Fibroblast of the conjunctiva (primary cell): Measurements from ENCODE around the gene MIPOL1.

Experiments
- DNase-seq: peaks from one replicate; pipeline ENCODE4 v3.0.0-alpha.2; 2010; ENCODE audit warnings: low read depth

Gene MIPOL1

GRCh38 chr14:37587131-37587803 is 389.5 kb downstream of the MIPOL1 start:
- no peak for DNase-seq

DNA sequence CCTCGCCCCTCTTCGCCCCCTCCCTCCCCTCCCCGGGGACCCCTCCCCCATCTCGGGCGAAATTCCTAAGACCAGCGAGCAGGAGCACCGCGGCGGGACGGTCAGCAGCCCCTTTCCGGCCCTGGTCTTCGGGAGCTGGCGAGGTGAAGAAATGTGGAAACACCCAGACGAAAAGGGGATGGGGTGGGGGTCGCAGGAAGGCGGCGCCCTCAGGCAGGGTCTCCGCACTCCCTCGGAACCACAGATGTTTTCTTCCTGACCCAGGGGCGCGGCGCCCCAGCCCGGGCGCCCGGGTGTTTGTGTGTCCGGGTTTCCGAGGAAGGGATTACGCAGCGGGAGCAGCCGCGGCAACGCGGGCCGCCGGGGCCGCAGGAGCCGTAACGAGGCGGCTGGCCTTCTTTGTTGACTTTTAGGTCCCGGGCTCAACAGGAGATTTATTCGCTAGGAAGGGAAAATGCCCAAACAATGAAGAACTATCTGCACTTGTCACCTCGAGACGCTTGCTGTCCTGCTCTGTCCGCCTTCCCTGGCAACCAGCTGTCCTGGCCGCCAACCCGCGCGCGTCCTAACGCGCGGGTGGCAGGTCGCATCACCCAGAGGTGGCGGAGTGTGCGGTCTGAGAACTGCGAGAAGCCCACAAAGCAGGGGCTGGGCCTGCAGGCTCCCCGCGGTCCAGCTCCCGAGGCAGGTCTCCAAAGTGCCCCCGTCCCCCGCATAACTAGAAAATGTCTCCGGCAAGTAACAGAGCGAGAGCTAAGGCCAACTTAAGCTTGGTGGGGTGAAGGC is 390.3 kb downstream of the MIPOL1 start:
- DNase-seq = no peak

DNA sequence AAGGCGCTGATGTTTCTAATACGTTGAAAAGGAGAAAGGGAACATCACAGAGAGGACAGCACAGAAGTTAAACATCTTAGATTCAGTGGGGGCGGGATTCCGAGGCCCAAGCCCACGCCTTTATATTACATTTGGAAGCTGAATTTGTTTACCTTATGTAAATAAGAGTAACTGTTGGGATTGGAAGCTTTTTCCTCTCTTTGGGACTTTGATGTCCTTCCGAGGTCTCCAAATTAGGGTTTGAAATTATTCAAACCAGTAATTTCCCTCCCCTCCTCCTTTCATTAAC is 390.9 kb downstream of the MIPOL1 start:
- no peak for DNase-seq

- DNase-seq = no peak
Measured at GRCh38 chr14:37588956-37589714, 391.4 kb downstream of the MIPOL1 start.

DNA sequence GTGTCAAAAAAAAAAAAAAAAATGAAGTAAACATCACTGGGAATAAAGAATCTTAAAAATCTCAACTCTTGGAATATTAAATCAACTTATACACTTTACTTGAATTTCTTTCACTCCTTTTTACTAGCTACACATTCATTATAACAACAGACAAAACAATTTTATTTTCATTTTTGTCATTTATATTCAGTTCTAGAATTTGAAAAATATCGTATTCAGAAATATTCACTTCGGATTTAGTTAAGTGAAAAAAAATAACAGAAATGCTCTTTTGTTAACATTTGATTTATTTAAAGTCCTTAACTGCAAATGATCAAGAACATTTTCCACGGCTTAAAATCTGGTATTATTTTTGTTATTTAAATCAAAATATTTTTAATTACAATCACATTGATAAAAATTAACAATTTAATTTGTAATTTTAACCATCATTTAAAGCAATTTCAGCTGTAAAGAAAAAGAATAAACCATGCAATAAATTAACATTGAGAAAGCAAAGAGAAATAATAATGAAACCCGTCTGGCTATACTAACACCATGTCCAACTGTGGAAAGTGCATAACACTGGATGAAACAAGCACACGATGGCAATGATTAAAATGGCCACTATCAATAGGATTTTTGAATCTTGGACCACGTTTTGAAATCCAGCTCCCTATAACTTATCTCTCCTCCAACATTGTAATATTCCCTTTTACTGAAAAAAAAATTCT is 392.1 kb downstream of the MIPOL1 start:
- DNase-seq = no peak

DNA sequence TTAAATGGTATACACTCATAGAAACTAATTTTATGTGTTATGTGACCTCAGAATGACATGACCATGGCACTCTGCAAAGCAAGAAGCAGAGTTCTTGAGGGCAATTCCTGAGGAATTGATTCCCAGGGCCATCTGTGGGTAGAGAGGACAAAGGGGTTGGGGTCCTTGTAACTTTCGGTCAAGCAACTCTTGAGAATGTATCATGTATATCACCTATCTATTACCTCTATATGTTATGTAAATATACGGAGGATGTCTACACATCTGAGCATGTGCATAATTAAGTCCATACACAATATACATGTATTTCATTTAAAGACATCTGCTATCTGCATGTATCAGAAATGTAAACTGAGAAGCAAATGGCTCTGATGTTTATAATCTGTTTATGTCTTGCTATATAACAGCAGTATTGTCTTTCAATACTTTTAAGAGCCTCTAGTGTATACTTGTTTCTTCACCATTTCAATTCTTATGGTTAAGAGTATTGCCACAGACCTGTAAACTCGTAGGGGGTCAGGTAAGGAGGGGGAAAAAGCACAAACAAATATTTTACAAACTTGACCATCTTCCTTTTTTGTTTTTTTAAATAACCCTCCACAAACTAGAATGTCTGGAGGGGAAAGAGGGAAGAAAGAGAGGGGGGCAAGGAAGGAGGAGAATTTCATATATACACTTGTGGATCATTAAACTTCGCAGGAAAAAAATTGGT is 392.8 kb downstream of the MIPOL1 start:
- DNase-seq = no peak

DNA sequence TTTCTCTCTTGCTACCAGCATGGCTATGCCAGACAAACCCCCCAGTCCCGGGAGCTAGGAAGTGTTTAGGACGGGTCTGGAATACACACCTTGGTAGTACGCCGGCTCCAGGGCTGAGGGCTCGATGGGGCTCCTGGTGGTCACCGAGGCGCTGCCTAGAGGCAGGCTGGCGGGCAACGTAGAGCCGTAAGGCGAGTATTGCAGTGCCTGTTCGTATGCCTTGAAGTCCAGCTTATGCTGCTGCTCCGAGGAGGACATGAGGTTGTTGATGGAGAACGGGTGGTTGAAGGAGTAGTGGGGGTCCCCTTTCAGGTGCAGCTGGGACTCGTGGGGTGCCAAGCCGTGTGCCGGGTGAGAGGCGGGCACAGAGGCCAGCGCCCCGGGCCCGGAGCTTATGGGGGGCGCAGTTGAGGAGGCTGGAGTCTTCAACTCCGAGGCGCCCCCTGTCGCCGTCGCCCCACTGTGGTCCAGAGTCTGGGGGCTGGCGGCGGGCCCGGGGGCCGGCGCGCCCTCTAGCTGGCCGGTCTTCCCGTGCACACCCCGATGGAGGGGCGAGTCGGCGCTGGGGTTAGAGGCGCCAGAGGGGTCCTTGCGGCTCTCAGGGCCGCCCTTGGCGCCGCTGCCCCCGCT is 393.7 kb downstream of the MIPOL1 start:
- DNase-seq = no peak

GRCh38 chr14:37591941-37592481 is 394.3 kb downstream of the MIPOL1 start:
- DNase-seq = no peak

GRCh38 chr14:37592482-37593408 is 395.0 kb downstream of the MIPOL1 start:
- DNase-seq = no peak

GRCh38 chr14:37593511-37594237 is 395.9 kb downstream of the MIPOL1 start:
- no peak for DNase-seq

GRCh38 chr14:37594238-37594970 is 396.7 kb downstream of the MIPOL1 start:
- DNase-seq = peak; percentile 63

DNA sequence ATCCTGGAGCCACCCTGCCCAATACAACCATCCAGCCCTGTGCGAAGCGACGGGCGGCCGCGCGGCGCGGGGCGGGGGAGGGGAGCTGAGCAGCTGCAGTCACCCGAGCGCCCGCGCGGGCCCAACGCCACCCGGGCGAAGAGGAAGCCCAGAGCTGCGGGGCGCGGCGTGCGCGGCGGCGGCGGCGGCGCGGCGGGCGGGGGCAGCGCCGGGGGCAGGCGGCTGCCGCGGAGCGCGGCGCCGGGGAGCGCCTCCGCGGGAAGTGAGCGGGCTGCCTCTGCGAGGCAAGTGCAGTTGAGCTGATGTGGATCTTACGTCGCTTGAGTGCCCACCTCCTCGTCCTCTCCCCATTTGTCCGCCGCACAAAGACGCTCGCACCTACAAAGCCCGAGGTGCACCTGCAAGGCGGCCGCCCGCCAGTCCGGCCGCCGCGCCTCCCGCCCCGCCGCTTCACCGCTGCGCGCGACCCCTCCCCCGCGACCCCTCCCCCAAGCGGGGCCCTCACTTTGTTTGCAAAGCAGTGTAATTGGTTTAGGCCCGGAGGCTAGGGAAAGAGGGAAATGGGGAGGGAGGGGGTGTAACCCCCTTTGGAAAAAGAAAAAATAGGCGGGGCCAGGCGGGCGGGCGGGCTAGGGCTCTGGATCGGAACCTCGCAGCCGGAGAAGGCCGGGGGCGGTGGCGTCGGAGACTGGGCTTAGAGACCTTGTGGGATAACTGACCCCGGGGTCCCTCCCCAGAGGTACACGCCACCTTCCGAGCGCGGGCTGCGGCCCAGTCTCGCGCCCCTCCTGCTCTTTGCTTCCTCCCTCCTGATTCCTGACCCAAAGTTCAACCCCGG is 397.5 kb downstream of the MIPOL1 start, which contains the start of the genes FOXA1 and TTC6:
Gene FOXA1 (minus strand): TSS at position 279 of the 838 bp plus-strand sequence. CDS start 277 bp downstream, at position 2.
Gene TTC6 (plus strand): TSS at position 659 of the 838 bp plus-strand sequence. CDS start 26,436 bp downstream, outside the sequence.
- DNase-seq = no peak

DNA sequence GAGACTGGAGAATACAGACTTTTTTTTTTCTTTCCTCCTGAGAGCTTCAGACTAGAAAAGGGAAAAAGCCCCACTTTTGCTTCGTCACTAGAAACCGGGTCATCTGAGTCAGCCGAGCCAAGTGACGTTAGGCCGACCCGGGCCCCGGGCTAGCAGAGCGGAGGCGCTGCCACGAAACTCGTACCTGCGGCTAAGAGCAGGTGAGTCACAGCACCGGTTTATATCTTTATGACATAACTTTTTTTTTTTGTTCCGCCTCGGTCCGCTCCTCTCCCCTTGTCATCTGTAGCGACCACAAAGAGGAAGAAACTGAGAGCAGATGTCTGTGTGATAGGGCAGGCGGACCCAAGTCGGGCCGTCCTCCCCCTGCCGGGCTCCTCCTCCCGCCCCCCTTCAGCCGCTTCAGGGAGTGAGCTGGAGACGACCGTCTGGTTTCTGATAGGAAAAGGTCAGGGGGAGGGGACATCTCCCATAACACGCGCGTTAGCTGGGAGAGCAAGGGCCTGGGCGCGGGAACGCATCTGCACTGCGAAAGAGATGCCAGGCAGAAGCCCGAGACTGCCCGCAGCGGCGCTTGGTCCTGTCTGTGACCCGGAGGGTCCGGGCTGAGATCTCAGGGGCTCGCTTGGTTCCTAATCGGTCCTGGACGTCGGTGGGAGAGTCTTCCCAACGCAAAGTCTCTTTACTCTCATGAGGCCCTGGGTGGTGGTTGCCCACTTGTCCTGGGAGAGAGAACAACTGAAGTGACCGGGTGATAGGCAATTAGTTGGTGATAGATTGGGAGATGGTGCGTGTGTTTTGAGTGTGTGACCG is 398.3 kb downstream of the MIPOL1 start:
- no peak for DNase-seq

- no peak for DNase-seq
Measured at GRCh38 chr14:37596790-37597472, 399.2 kb downstream of the MIPOL1 start.

GRCh38 chr14:37597538-37597913 is 399.8 kb downstream of the MIPOL1 start:
- no peak for DNase-seq
